ENCODE results near the gene RRAD.

RRAD gene

GRCh38 chr16:66921729-66922450 lies 3.4 kb downstream of the RRAD start:
- POLR2A ChIA-PET, result interaction anchor here (1.5 kb wide), 1 partner anchor 42 kb away, joined by 4 read pairs; the partner anchor contains the start of gene PDP2
- CTCF ChIA-PET, result interaction anchor here (0.8 kb wide), 1 partner anchor 12 kb away, joined by 3 read pairs; no protein-coding TSS in a partner anchor
- no peak for DNase-seq (ENCODE audit: extremely low spot score)
- no peak for TF ChIP-seq SUZ12 (IDR thresholded peaks at IDR 0.05)
- no peak for TF ChIP-seq NFRKB (IDR thresholded peaks at IDR 0.05)
- TF ChIP-seq ZNF384 (IDR thresholded peaks at IDR 0.05), result no peak

GRCh38 chr16:66920924-66921680 lies 4.2 kb downstream of the RRAD start:
- no peak for TF ChIP-seq ELF4 (IDR thresholded peaks at IDR 0.05)
- TF ChIP-seq FOXK2 (IDR thresholded peaks at IDR 0.05), result no peak
- TF ChIP-seq PKNOX1 (IDR thresholded peaks at IDR 0.05), result no peak
- no peak for TF ChIP-seq FOXM1 (IDR thresholded peaks at IDR 0.05; ENCODE audit: borderline replicate concordance)
- TF ChIP-seq LEF1 (IDR thresholded peaks at IDR 0.05; ENCODE audit: borderline replicate concordance), result no peak
- no peak for TF ChIP-seq SP1 (IDR thresholded peaks at IDR 0.05)
- no peak for TF ChIP-seq CTBP1 (IDR thresholded peaks at IDR 0.05; ENCODE audit: borderline replicate concordance)
- no peak for TF ChIP-seq SUZ12 (IDR thresholded peaks at IDR 0.05)
- TF ChIP-seq ARNT (IDR thresholded peaks at IDR 0.05), result no peak
- no peak for TF ChIP-seq NFRKB (IDR thresholded peaks at IDR 0.05)
- TF ChIP-seq L3MBTL2 (conservative IDR thresholded peaks at IDR 0.05), result no peak
- no peak for TF ChIP-seq BHLHE40 (IDR thresholded peaks at IDR 0.05; ENCODE audit: borderline replicate concordance)
- TF ChIP-seq FOXA1 (IDR thresholded peaks at IDR 0.05), result no peak
- TF ChIP-seq TARDBP (IDR thresholded peaks at IDR 0.05), result no peak
- TF ChIP-seq ZNF384 (IDR thresholded peaks at IDR 0.05), result no peak
- TF ChIP-seq HDGF (IDR thresholded peaks at IDR 0.05; ENCODE audit: borderline replicate concordance), result no peak
- DNase-seq (ENCODE audit: extremely low spot score), result no peak
- ChIA-PET POLR2A (interaction anchor here (1.5 kb wide), 1 partner anchor 41 kb away, joined by 4 read pairs; the partner anchor contains the start of gene PDP2), CTCF (interaction anchor here (0.8 to 0.9 kb wide), 2 partner anchors 11 to 224 kb away, joined by 3 read pairs; no protein-coding TSS in a partner anchor)

GRCh38 chr16:66920299-66920590 lies 5.1 kb downstream of the RRAD start:
- ChIA-PET CTCF (interaction anchor here (0.6 kb wide), 1 partner anchor 1018 kb away, joined by 3 read pairs; no protein-coding TSS in a partner anchor), POLR2A (interaction anchor here (1.5 kb wide), 1 partner anchor 10 kb away, joined by 4 read pairs; no protein-coding TSS in a partner anchor)
- TF ChIP-seq CTBP1 (IDR thresholded peaks at IDR 0.05; ENCODE audit: borderline replicate concordance), result no peak
- TF ChIP-seq SP1 (IDR thresholded peaks at IDR 0.05), result no peak
- no peak for TF ChIP-seq FOXM1 (IDR thresholded peaks at IDR 0.05; ENCODE audit: borderline replicate concordance)
- TF ChIP-seq FOXA1 (IDR thresholded peaks at IDR 0.05), result no peak
- TF ChIP-seq ZNF384 (IDR thresholded peaks at IDR 0.05), result no peak
- TF ChIP-seq NFRKB (IDR thresholded peaks at IDR 0.05), result no peak
- no peak for TF ChIP-seq L3MBTL2 (conservative IDR thresholded peaks at IDR 0.05)
- TF ChIP-seq BHLHE40 (IDR thresholded peaks at IDR 0.05; ENCODE audit: borderline replicate concordance), result no peak
- no peak for TF ChIP-seq FOXK2 (IDR thresholded peaks at IDR 0.05)
- no peak for TF ChIP-seq LEF1 (IDR thresholded peaks at IDR 0.05; ENCODE audit: borderline replicate concordance)
- no peak for TF ChIP-seq SUZ12 (IDR thresholded peaks at IDR 0.05)
- TF ChIP-seq HDGF (IDR thresholded peaks at IDR 0.05; ENCODE audit: borderline replicate concordance), result no peak
- TF ChIP-seq TARDBP (IDR thresholded peaks at IDR 0.05), result no peak
- no peak for TF ChIP-seq ARNT (IDR thresholded peaks at IDR 0.05)
- no peak for TF ChIP-seq ELF4 (IDR thresholded peaks at IDR 0.05)
- TF ChIP-seq PKNOX1 (IDR thresholded peaks at IDR 0.05), result no peak
- no peak for DNase-seq (ENCODE audit: extremely low spot score)

GRCh38 chr16:66919569-66920298 lies 5.6 kb downstream of the RRAD start:
- no peak for TF ChIP-seq ARNT (IDR thresholded peaks at IDR 0.05)
- no peak for TF ChIP-seq TARDBP (IDR thresholded peaks at IDR 0.05)
- no peak for TF ChIP-seq CTBP1 (IDR thresholded peaks at IDR 0.05; ENCODE audit: borderline replicate concordance)
- no peak for TF ChIP-seq FOXA1 (IDR thresholded peaks at IDR 0.05)
- no peak for TF ChIP-seq SUZ12 (IDR thresholded peaks at IDR 0.05)
- TF ChIP-seq L3MBTL2 (conservative IDR thresholded peaks at IDR 0.05), result no peak
- no peak for TF ChIP-seq BHLHE40 (IDR thresholded peaks at IDR 0.05; ENCODE audit: borderline replicate concordance)
- no peak for TF ChIP-seq ELF4 (IDR thresholded peaks at IDR 0.05)
- TF ChIP-seq ZNF384 (IDR thresholded peaks at IDR 0.05), result no peak
- no peak for TF ChIP-seq HDGF (IDR thresholded peaks at IDR 0.05; ENCODE audit: borderline replicate concordance)
- TF ChIP-seq FOXM1 (IDR thresholded peaks at IDR 0.05; ENCODE audit: borderline replicate concordance), result no peak
- TF ChIP-seq NFRKB (IDR thresholded peaks at IDR 0.05), result no peak
- no peak for TF ChIP-seq FOXK2 (IDR thresholded peaks at IDR 0.05)
- no peak for TF ChIP-seq LEF1 (IDR thresholded peaks at IDR 0.05; ENCODE audit: borderline replicate concordance)
- TF ChIP-seq SP1 (IDR thresholded peaks at IDR 0.05), result no peak
- TF ChIP-seq PKNOX1 (IDR thresholded peaks at IDR 0.05), result no peak
- DNase-seq (ENCODE audit: extremely low spot score), result no peak
- ChIA-PET POLR2A (interaction anchor here (1.5 kb wide), 2 partner anchors 9 to 19 kb away, joined by 4 read pairs; no protein-coding TSS in a partner anchor), CTCF (interaction anchor here (0.6 to 1.6 kb wide), 4 partner anchors 10 to 1018 kb away, joined by 3 to 12 read pairs (median 3); no protein-coding TSS in a partner anchor)

Measured in HEK293T (cell line).